ENCODE measurements around the gene MAPT.
A peak's percentile ranks its signal among the peaks of the same experiment; 100 is the strongest.
"Not testable (repeated sequence)": the region's sequence is repeated elsewhere in the genome, so short reads cannot be mapped to it uniquely, and the experiment has no call there.

MAPT gene

GRCh38 chr17:45894022-45894784 is at the start of gene MAPT:
Gene MAPT (plus strand): TSS chr17:45894554. CDS start chr17:45962338, 67,784 bp downstream.
- DNase-seq = peak; percentile 92

- no peak for DNase-seq
Measured at GRCh38 chr17:45844695-45845375, 49.5 kb upstream of the MAPT start, which contains the start of gene SPPL2C. Gene SPPL2C (plus strand): TSS chr17:45844881. CDS start chr17:45844907, 26 bp downstream.

- DNase-seq = no peak
Measured at GRCh38 chr17:45845376-45846185, 48.8 kb upstream of the MAPT start.

GRCh38 chr17:45846223-45846622 is 48.1 kb upstream of the MAPT start:
- DNase-seq = no peak

GRCh38 chr17:45846646-45847045 is 47.7 kb upstream of the MAPT start:
- no peak for DNase-seq

GRCh38 chr17:45847101-45847500 is 47.3 kb upstream of the MAPT start:
- no peak for DNase-seq

GRCh38 chr17:45847747-45848146 is 46.6 kb upstream of the MAPT start:
- DNase-seq = no peak

- no peak for DNase-seq
Measured at GRCh38 chr17:45848405-45848804, 45.9 kb upstream of the MAPT start.

- no peak for DNase-seq
Measured at GRCh38 chr17:45848868-45849535, 45.4 kb upstream of the MAPT start.

GRCh38 chr17:45849536-45849990 is 44.8 kb upstream of the MAPT start:
- DNase-seq = no peak

GRCh38 chr17:45850011-45850410 is 44.3 kb upstream of the MAPT start:
- DNase-seq = no peak

GRCh38 chr17:45850468-45850867 is 43.9 kb upstream of the MAPT start:
- DNase-seq = no peak

- no peak for DNase-seq
Measured at GRCh38 chr17:45851022-45851421, 43.3 kb upstream of the MAPT start.

GRCh38 chr17:45851464-45851863 is 42.9 kb upstream of the MAPT start:
- DNase-seq = no peak

- no peak for DNase-seq
Measured at GRCh38 chr17:45851873-45852272, 42.5 kb upstream of the MAPT start.

GRCh38 chr17:45852535-45853297 is 41.6 kb upstream of the MAPT start:
- peak; percentile 84 for DNase-seq

GRCh38 chr17:45854209-45854608 is 40.1 kb upstream of the MAPT start:
- no peak for DNase-seq

GRCh38 chr17:45855691-45856336 is 38.5 kb upstream of the MAPT start:
- no peak for DNase-seq

- DNase-seq = no peak
Measured at GRCh38 chr17:45857977-45858708, 36.2 kb upstream of the MAPT start.

- no peak for DNase-seq
Measured at GRCh38 chr17:45861165-45861564, 33.2 kb upstream of the MAPT start.

- DNase-seq = not testable (repeated sequence)
Measured at GRCh38 chr17:45862127-45862526, 32.2 kb upstream of the MAPT start.

Data from activated CD8-positive, alpha-beta memory T cell treated with anti-CD3 and anti-CD28 coated beads for 24 hours (primary cell).